Right cardiac atrium (tissue), 5 donors: Measurements from ENCODE around the gene RNF40. TPM values are rescaled to one million over a fixed set of nuclear protein-coding genes. Genes with fewer than 3 reads are reported as not detected.
A peak's percentile ranks its signal among the peaks of the same experiment; 100 is the strongest.

Experiments
- ATAC-seq, 2 donors: fragments of 200-7000 bp; cut with Tn5 transposase; one replicate each; pipeline versions ENCODE4 v1.8.0 to v1.9.1; 2020; ENCODE audit warnings: moderate library complexity in 2 of 2, mild to moderate bottlenecking in 1 of 2
- DNase-seq, 3 donors: peaks; one replicate each; pipeline ENCODE4 v3.0.0-alpha.2; 2020
- H3K27ac ChIP-seq: one replicate; pipeline ENCODE4 v1.5.1; 2013; ENCODE audit warnings: mild to moderate bottlenecking, low read length, control low read depth, moderate library complexity
- H3K27me3 ChIP-seq: one replicate; pipeline ENCODE4 v1.6.1; 2013; ENCODE audit not compliant: control insufficient read depth, insufficient read depth
- H3K4me1 ChIP-seq: one replicate; pipeline ENCODE4 v1.6.1; 2013; ENCODE audit warnings: low read length; ENCODE audit not compliant: control insufficient read depth, insufficient read depth
- H3K4me3 ChIP-seq: one replicate; pipeline ENCODE4 v1.5.1; 2013; ENCODE audit warnings: low read length, control low read depth
- H3K9me3 ChIP-seq: one replicate; pipeline ENCODE4 v1.6.1; 2013; ENCODE audit warnings: low read length; ENCODE audit not compliant: control insufficient read depth
- WGBS: extraction: QIAGEN DNeasy Blood & Tissue Kit; methylation state at CpG from one replicate; pipeline ENCODE4 v1.1.7; 2013; 5-methylcytosine and 5-hydroxymethylcytosine counted together
- intact Hi-C, 4 donors: fragments of 100-400 bp; cut with DNase I; formaldehyde crosslinking; loops; one replicate each; pipeline versions ENCODE4 v1.11.0 to v1.14.0; 2022 to 2023
- polyA plus RNA-seq: library from polyadenylated mRNA; stranded (reverse); fragments of 200-250 nt; gene quantifications from one replicate; pipeline ENCODE4 v1.2.3, GENCODE V29; 2013
- total RNA-seq, 4 donors: library from RNA; stranded (reverse); fragmentation: NEBNext Ultra II Directional; extraction: Animal tissue kit (Norgen Biotek cat#: 25700); gene quantifications; one replicate each; pipeline ENCODE4 v1.2.1, GENCODE V29; 2021
- donor health status: healthy with polysubstance abuse.
- donor health status: DM: no; HTN: yes; CAD: no.
- donor health status: DM: no; HTN: no; CAD: no.
- donor health status: DM: no; HTN: yes; CAD: no; lungs with severe emphysema.
- donor health status: DM: yes; HTN: yes; CAD: no.

Gene RNF40
- total and polyA plus RNA-seq, 5 donors: 36.1 to 64.9 (median 49.0) TPM

DNA sequence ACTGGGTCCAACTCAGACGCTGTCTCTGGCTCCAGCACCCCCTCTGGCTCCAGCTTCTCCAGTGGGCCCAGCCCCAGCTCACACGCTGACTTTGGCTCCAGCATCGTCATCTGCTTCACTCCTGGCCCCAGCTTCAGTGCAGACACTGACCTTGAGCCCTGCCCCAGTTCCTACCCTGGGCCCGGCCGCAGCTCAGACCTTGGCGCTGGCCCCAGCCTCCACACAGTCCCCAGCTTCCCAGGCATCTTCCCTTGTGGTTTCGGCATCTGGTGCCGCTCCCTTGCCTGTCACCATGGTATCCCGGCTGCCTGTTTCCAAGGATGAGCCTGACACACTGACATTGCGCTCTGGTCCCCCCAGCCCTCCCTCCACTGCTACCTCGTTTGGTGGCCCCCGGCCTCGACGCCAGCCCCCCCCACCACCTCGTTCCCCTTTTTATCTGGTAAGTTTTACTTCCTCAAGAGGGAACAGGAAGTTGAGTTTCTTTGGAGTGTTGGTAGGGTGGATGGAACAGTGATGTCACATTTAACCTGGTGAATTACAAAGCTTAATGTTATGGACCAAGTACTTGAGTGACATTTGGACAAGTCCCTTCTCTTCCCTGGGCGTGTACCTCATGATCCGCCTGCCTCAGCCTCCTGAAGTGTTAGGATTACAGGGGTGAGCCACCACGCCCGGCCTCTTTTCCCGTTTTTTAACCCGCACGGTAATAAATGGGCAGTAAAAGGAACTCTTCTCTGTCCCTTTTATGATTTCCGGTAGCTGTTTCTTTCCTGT lies 37.3 kb upstream of the RNF40 start:
- ATAC-seq (peak; percentile 49 to 50), DNase-seq (peak in 1 of 3 donors; percentile 75)
- 68% methylated on average over 23 of the region's 23 CpGs for WGBS
- Histone ChIP-seq H3K9me3 (no peaks in the 10 kb centered on the region), H3K4me1 (no peaks in the 10 kb centered on the region), H3K4me3 (no peak overlapping the region), H3K27ac (no peak overlapping the region), H3K27me3 (no peaks in the 10 kb centered on the region)
- intact Hi-C loops: no loop called here

DNA sequence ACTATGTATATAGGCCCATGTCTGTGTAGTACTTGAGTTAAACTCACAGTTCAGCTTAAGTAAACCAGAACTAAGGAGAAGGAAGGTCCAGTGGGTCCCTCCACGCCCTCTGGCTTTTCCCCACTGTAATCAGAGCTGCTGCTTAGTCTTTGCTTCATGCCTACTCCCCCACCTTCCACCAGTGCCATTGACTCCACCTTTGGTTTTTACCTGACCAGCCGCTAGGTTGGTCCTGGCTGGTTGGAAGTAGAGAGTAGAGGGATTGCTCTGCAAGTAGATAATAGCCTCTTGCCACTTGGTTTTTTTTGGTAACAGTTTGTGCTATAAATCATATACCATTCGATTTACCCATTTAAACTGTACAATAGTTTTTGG lies 36.7 kb upstream of the RNF40 start:
- 94% methylated on average over 3 of the region's 3 CpGs for WGBS
- intact Hi-C loops: no loop called here
- no peak for DNase-seq
- no peaks in the 10 kb centered on the region for H3K27me3 ChIP-seq
- no peak for ATAC-seq
- no peaks in the 10 kb centered on the region for H3K4me1 ChIP-seq
- H3K4me3 ChIP-seq: no peak overlapping the region
- no peak overlapping the region for H3K27ac ChIP-seq
- no peaks in the 10 kb centered on the region for H3K9me3 ChIP-seq

GRCh38 chr16:30728321-30728720 lies 33.8 kb upstream of the RNF40 start:
- H3K4me3 ChIP-seq: no peak overlapping the region
- H3K27me3 ChIP-seq: no peaks in the 10 kb centered on the region
- intact Hi-C loops: no loop called here
- H3K27ac ChIP-seq: no peak overlapping the region
- no peak for ATAC-seq
- no peaks in the 10 kb centered on the region for H3K4me1 ChIP-seq
- DNase-seq: no peak
- H3K9me3 ChIP-seq: no peaks in the 10 kb centered on the region
- 91% methylated on average over 6 of the region's 6 CpGs for WGBS

- ATAC-seq: peak in 1 of 2 donors; percentile 30
- DNase-seq: no peak
- H3K4me3 ChIP-seq: no peak overlapping the region
- no peaks in the 10 kb centered on the region for H3K4me1 ChIP-seq
- intact Hi-C loops: no loop called here
- WGBS: 82% methylated on average over 17 of the region's 17 CpGs
- no peak overlapping the region for H3K27ac ChIP-seq
- no peaks in the 10 kb centered on the region for H3K9me3 ChIP-seq
- no peaks in the 10 kb centered on the region for H3K27me3 ChIP-seq
Measured at GRCh38 chr16:30728899-30729672, 33.0 kb upstream of the RNF40 start.

GRCh38 chr16:30731411-30731810 lies 30.7 kb upstream of the RNF40 start:
- Histone ChIP-seq H3K4me3 (no peak overlapping the region), H3K27ac (no peak overlapping the region), H3K27me3 (no peaks in the 10 kb centered on the region), H3K4me1 (no peaks in the 10 kb centered on the region), H3K9me3 (no peaks in the 10 kb centered on the region)
- intact Hi-C loops: no loop called here
- DNase-seq (no peak), ATAC-seq (no peak)
- 95% methylated on average over 3 of the region's 3 CpGs for WGBS

DNA sequence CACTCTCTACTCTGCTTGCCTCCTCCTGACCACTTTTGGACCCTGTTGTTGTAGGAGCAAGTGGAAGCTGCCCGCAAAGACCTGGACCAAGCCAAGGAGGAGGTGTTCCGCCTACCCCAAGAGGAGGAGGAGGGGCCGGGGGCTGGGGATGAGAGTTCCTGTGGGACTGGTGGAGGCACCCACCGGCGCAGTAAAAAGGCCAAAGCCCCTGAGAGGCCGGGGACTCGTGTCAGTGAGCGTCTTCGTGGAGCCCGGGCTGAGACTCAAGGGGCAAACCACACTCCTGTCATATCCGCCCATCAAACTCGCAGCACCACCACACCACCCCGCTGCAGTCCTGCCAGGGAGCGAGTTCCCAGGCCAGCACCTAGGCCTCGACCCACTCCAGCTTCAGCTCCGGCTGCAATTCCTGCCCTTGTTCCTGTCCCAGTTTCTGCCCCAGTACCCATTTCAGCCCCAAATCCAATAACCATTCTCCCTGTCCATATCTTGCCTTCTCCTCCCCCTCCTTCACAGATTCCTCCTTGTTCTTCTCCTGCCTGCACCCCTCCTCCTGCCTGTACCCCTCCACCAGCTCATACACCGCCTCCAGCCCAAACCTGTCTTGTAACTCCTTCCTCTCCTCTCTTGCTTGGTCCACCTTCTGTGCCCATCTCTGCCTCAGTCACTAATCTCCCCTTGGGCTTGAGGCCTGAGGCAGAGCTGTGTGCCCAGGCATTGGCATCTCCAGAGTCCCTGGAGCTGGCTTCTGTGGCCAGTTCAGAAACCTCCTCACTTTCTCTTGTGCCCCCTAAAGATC lies 24.9 kb upstream of the RNF40 start:
- Histone ChIP-seq H3K27me3 (no peaks in the 10 kb centered on the region), H3K9me3 (no peaks in the 10 kb centered on the region), H3K4me1 (peaks cover 6% of the 10 kb centered on the region), H3K27ac (no peak overlapping the region), H3K4me3 (no peak overlapping the region)
- ATAC-seq: no peak
- intact Hi-C loops: loop anchor here in 1 of 4 donors (5.0 kb wide), 1 partner anchor 35 kb away; no protein-coding TSS in a partner anchor
- DNase-seq: no peak
- 89% methylated on average over 17 of the region's 17 CpGs for WGBS

DNA sequence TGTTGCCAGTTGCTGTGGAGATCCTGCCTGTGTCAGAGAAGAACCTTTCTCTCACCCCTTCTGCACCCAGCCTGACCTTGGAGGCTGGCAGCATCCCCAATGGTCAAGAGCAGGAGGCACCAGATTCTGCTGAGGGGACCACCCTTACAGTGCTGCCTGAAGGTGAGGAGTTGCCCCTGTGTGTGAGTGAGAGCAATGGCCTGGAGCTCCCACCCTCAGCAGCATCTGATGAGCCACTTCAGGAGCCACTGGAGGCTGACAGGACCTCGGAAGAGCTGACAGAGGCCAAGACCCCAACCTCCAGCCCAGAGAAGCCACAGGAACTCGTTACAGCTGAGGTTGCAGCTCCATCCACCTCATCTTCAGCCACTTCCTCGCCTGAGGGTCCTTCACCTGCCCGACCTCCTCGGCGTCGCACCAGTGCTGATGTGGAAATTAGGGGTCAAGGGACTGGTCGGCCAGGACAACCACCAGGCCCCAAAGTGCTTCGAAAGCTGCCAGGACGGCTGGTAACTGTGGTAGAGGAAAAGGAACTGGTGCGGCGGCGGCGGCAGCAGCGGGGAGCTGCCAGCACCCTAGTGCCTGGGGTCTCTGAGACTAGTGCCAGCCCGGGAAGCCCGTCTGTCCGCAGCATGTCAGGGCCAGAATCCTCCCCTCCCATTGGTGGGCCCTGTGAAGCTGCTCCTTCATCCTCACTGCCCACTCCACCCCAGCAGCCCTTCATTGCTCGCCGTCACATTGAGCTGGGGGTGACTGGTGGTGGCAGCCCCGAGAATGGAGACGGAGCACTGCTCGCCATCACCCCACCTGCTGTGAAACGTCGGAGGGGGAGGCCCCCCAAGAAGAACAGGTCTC lies 24.1 kb upstream of the RNF40 start:
- H3K9me3 ChIP-seq: no peaks in the 10 kb centered on the region
- peaks cover 6% of the 10 kb centered on the region for H3K4me1 ChIP-seq
- ATAC-seq: no peak
- intact Hi-C loops: loop anchor here in 1 of 4 donors (5.0 kb wide), 1 partner anchor 36 kb away; no protein-coding TSS in a partner anchor
- no peak for DNase-seq
- H3K27me3 ChIP-seq: no peaks in the 10 kb centered on the region
- H3K27ac ChIP-seq: no peak overlapping the region
- H3K4me3 ChIP-seq: no peak overlapping the region
- WGBS: 87% methylated on average over 25 of the region's 25 CpGs

DNA sequence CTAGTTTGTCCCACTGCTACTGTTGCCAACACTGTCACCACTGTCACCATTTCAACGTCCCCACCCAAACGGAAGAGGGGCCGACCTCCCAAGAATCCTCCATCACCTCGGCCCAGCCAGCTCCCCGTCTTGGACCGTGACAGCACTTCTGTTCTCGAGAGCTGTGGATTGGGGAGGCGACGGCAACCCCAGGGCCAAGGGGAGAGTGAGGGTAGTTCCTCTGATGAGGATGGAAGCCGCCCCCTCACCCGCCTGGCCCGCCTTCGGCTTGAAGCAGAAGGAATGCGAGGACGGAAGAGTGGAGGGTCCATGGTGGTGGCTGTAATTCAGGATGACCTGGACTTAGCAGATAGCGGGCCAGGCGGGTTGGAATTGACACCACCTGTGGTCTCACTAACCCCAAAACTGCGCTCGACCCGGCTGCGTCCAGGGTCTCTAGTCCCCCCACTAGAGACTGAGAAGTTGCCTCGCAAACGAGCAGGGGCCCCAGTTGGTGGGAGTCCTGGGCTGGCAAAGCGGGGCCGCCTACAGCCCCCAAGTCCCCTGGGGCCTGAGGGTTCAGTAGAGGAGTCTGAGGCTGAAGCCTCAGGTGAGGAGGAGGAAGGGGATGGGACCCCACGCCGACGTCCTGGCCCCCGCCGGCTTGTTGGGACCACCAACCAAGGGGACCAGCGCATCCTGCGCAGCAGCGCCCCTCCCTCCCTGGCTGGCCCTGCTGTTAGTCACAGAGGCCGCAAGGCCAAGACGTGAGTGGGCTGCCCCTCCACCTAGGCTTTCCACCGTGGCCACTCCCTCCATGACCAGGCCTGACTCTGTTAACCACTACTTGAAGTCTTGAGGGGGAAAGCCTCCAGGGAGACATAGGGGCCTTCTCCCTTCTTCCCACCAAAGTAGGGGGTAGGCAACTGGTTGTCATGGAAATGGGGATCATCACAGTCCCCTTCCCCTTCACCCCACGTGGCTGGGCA lies 22.9 kb upstream of the RNF40 start:
- intact Hi-C loops: loop anchor here in 1 of 4 donors (5.0 kb wide), 1 partner anchor 37 kb away; no protein-coding TSS in a partner anchor
- H3K27me3 ChIP-seq: no peaks in the 10 kb centered on the region
- DNase-seq: peak in 1 of 3 donors; percentile 63
- peak in 1 of 2 donors; percentile 5 for ATAC-seq
- no peaks in the 10 kb centered on the region for H3K9me3 ChIP-seq
- no peak overlapping the region for H3K27ac ChIP-seq
- no peak overlapping the region for H3K4me3 ChIP-seq
- H3K4me1 ChIP-seq: peaks cover 6% of the 10 kb centered on the region
- 87% methylated on average over 37 of the region's 37 CpGs for WGBS

- ATAC-seq: peak; percentile 87 to 88
- peaks cover 6% of the 10 kb centered on the region for H3K4me1 ChIP-seq
- 46% methylated on average over 8 of the region's 8 CpGs for WGBS
- intact Hi-C loops: no loop called here
- no peaks in the 10 kb centered on the region for H3K9me3 ChIP-seq
- H3K27ac ChIP-seq: peak overlapping the region; percentile 22
- peak; percentile 91 to 94 (median 91) for DNase-seq
- H3K4me3 ChIP-seq: no peak overlapping the region
- no peaks in the 10 kb centered on the region for H3K27me3 ChIP-seq
Measured at GRCh38 chr16:30740364-30741251, 21.5 kb upstream of the RNF40 start.
